Activated naive CD8-positive, alpha-beta T cell treated with anti-CD3 and anti-CD28 coated beads for 36 hours (primary cell): ENCODE results near the gene LTBP2. TPM values are rescaled to one million over a fixed set of nuclear protein-coding genes. Genes with fewer than 3 reads are reported as not detected.

Experiments
- DNase-seq: peaks from one replicate; pipeline ENCODE4 v3.0.0; 2021
- H3K27ac Mint-ChIP-seq: one replicate; pipeline ENCODE4 v1.8.0; 2022; ENCODE audit warnings: mild to moderate bottlenecking, moderate library complexity, mixed read lengths
- H3K27me3 Mint-ChIP-seq: one replicate; pipeline ENCODE4 v1.8.0; 2022; ENCODE audit warnings: mild to moderate bottlenecking, mixed read lengths
- H3K36me3 Mint-ChIP-seq: one replicate; pipeline ENCODE4 v1.8.0; 2021; ENCODE audit warnings: mild to moderate bottlenecking, mixed read lengths
- H3K4me1 Mint-ChIP-seq: one replicate; pipeline ENCODE4 v1.8.0; 2021; ENCODE audit warnings: mixed read lengths
- H3K4me3 Mint-ChIP-seq: one replicate; pipeline ENCODE4 v1.8.0; 2022; ENCODE audit warnings: mild to moderate bottlenecking, moderate library complexity, mixed read lengths
- H3K9me3 Mint-ChIP-seq: one replicate; pipeline ENCODE4 v1.8.0; 2022; ENCODE audit warnings: mixed read lengths
- total RNA-seq, 2 experiments: library from RNA; stranded (reverse); gene quantifications; one replicate each; pipeline ENCODE4 v1.2.3, GENCODE V29; 2021

The LTBP2 gene
- total RNA-seq, 2 experiments from 2014 or later = 0.06 to 0.10 TPM

DNA sequence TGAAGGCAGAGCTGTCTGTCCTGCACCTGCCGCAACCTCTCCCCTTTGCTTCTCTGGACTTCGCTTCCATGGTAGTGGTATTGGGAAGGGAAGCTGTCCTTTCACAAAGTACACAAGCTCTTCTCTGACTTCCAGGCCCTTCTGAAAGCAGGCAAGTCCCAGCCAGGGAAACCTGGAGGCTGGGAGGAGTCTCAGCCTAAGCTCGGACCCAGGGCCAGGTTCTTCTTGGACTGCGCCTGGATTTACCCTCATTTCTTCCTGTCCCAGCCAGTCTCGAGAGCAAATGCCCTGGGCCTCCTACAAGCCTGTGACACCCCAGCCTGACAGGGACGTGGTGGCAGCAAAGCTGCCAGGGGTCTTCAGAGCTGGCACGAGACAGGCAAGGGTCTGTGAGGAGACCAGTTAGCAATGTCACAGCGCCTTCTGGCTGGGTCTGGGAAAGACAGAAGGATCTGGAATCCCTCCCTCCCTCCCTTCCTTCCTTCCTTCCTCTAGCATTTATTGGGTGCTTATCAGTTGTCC, 96.1 kb downstream of the LTBP2 start:
- peaks cover 11% of the 10 kb centered on the region for H3K4me1 Mint-ChIP-seq
- no peaks in the 10 kb centered on the region for H3K36me3 Mint-ChIP-seq
- H3K27ac Mint-ChIP-seq = no peak overlapping the region
- DNase-seq = no peak
- no peak overlapping the region for H3K4me3 Mint-ChIP-seq
- no peaks in the 10 kb centered on the region for H3K9me3 Mint-ChIP-seq
- H3K27me3 Mint-ChIP-seq = peaks cover 27% of the 10 kb centered on the region

DNA sequence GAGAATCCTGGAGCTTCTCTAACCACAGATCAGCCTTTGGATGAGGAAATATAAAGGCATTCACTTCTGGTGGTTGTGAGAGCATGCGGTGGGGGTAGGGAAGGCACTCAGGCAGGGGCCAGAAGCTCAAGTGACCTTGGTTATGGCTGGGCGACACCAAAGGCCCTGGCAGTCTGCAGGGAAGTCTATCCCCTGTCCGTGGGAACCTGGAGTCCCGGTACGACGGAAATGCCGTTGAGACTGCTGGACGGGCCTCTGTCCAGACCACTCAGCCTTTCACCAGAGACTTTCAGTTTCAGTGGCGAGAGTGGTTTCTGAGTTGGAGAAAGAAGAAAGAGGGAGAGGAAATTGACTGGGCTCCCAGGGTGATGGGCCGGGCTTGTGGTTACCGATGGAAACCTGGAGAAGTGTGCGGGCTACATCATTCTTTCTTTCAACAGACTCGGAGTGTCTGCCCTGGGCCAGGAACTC, 97.5 kb downstream of the LTBP2 start:
- Mint-ChIP-seq H3K27me3 (peaks cover 27% of the 10 kb centered on the region), H3K36me3 (no peaks in the 10 kb centered on the region), H3K4me3 (no peak overlapping the region), H3K9me3 (no peaks in the 10 kb centered on the region), H3K4me1 (peaks cover 11% of the 10 kb centered on the region), H3K27ac (no peak overlapping the region)
- DNase-seq = no peak

DNA sequence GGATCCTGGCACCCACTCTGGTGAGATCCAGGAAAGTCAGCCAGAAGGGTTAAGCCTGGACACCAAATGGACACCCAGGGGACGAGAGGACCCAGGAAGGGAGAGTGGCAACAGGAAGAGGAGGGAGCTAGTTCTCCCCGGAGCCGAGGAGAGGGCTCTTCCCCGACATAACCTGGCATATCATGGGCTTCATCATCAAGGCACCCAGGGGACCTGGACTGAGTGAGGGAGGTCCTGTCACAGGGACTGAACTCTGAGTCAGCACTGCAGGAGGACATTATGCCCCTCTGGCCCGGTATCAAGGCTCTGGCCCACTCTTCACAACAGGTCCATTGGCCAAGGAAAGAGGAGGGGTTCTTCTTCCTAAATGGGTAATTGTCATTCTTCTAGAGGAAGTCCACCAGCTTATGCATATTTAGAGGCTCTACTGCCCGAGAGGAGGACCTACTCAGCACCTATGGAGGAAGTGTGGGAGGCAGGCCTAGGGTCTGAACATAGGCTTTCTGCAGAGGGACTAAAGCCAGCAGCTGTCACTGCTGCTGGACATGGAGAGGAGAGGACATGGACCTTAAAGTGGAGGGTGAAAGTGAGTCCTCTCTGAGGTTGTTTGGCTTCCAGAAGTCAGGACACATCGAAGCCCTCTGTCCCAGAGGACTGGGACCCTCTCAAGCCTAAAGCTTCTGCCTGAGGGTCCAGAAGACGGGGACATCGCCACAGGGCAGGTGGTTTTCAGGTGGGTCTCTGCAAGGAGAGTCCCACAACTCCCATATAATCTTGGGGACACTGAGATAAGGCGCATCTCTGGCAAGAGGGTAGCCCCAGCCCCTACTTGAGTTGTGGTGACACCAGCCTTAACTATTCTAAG, 99.8 kb downstream of the LTBP2 start:
- Mint-ChIP-seq H3K4me3 (no peak overlapping the region), H3K27ac (no peak overlapping the region), H3K36me3 (no peaks in the 10 kb centered on the region)

DNA sequence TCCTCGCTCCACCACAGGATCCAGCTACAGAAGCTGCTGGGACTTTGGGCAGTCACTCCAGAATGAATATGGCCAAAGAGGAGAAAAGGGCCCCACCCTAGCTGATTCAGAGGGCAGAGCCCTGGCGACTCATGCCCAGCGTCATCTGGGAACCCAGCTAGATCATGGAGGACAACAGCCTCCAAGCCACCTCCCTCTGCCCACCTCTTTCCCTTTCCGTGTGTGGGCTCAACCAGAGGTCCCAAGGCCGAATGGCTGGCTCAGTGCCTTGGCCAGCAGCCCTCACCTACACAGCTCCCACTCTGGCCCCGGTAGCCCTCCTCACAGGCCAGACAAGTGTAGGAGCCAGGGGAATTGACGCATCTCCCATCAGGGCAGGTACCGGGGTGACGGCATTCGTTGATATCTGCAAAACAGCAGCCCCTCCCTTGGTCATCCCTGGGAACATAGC, 101.1 kb downstream of the LTBP2 start:
- no peak for DNase-seq
- Mint-ChIP-seq H3K9me3 (no peaks in the 10 kb centered on the region), H3K4me1 (peaks cover 11% of the 10 kb centered on the region), H3K36me3 (no peaks in the 10 kb centered on the region), H3K4me3 (no peak overlapping the region), H3K27me3 (peaks cover 29% of the 10 kb centered on the region), H3K27ac (no peak overlapping the region)

More for the DNA sequence above, 99.8 kb downstream of the LTBP2 start:
- peaks cover 27% of the 10 kb centered on the region for H3K27me3 Mint-ChIP-seq
- peaks cover 11% of the 10 kb centered on the region for H3K4me1 Mint-ChIP-seq
- no peaks in the 10 kb centered on the region for H3K9me3 Mint-ChIP-seq
- no peak for DNase-seq

DNA sequence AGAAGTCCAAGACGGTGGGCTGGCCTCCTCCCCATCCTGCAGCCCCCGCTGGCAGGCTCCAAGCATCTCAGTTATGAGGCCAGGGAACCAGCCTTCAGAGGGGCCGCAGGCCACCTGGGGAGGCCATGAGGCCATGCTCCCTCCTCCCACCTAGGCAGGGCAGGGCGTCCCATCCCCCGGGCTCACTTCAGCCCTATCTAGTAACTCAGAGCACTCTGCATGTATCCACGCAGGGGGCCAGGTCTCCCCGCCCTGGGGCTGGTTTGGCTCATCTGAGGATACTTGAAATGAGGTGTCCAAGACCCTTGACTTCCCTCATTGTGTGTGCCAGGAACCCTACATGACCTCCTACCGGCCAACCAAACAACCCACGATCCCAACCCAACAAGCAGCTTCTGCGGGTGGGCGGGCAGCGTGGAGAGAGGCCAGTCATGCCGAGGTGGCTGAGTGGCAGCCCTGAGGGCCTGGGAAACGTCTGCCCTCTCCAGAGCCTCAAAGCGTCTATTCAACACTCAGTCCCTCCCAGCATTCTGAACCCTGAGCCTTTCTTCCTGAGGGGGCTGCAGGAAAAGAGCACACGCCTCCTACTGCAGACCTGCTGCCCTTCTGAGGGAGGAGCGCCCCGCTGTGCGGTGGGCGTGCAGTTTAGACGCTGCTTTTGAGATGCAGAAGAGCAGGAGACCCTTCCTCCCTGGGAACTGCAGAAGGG, 101.7 kb downstream of the LTBP2 start:
- H3K4me1 Mint-ChIP-seq = peaks cover 11% of the 10 kb centered on the region
- H3K27me3 Mint-ChIP-seq = peaks cover 29% of the 10 kb centered on the region
- H3K4me3 Mint-ChIP-seq = no peak overlapping the region
- H3K9me3 Mint-ChIP-seq = no peaks in the 10 kb centered on the region
- no peak overlapping the region for H3K27ac Mint-ChIP-seq
- no peaks in the 10 kb centered on the region for H3K36me3 Mint-ChIP-seq
- DNase-seq = no peak

DNA sequence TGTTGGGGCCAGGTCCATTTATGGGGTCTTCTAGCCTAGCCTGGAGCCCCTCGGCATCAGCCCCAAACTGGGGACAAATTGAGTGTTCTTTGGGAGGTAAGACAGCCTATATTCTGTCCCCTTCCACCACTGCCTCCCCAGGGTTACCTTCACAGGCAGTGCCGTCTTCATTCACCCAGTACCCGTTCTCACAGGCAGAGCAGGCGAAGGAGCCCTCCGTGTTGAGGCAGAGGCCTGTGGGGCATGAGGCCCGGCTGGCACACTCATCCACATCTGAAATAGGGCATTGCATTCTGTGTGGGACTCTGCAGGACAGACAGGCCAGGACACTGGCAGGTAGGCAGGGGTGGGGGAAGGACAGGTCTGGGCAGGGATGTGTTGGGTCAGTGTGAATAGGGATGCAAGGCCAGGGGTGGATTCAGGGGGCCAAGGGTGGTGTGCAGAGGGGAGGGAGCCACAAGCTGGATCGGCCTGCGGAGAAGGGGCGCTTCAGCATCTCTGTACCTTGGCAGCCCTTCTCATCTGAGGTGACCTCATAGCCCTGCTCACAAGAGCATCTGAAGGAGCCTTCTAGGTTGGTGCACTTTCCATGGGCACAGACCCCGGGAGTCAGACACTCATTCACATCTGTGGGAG, 102.3 kb downstream of the LTBP2 start:
- DNase-seq = no peak
- Mint-ChIP-seq H3K4me1 (peaks cover 8% of the 10 kb centered on the region), H3K36me3 (no peaks in the 10 kb centered on the region), H3K27me3 (peaks cover 27% of the 10 kb centered on the region), H3K9me3 (no peaks in the 10 kb centered on the region), H3K4me3 (no peak overlapping the region), H3K27ac (no peak overlapping the region)

DNA sequence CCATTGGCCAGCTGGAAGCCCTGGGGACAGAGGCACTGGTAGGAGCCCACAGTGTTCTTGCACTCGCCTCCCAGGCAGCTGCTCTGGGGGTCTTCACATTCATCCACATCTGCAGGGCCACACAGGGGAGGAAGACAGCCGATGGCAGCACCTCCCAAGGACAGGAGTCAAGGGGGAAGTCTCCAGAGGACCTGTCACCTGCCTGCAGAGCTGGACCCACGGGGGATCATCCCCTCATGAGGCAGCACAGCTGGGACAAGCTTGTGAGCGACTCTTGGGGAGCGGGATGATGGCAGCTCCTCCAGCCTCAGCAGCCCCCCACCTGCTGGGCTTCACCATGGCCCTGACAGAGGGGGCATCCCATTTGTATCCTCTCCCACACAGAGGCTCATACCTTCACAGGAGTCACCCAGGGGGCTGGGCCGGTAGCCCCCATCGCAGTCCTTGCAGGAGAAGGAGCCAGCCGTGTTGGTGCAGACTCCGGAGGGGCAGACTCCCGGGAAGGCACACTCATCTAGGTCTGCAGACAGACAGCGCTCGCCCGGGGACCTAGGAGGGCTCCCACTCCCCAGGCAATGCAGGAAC, 103.1 kb downstream of the LTBP2 start:
- Mint-ChIP-seq H3K27me3 (peaks cover 19% of the 10 kb centered on the region), H3K36me3 (no peaks in the 10 kb centered on the region), H3K4me3 (no peak overlapping the region), H3K27ac (no peak overlapping the region), H3K9me3 (no peaks in the 10 kb centered on the region), H3K4me1 (peaks cover 2% of the 10 kb centered on the region)
- no peak for DNase-seq

DNA sequence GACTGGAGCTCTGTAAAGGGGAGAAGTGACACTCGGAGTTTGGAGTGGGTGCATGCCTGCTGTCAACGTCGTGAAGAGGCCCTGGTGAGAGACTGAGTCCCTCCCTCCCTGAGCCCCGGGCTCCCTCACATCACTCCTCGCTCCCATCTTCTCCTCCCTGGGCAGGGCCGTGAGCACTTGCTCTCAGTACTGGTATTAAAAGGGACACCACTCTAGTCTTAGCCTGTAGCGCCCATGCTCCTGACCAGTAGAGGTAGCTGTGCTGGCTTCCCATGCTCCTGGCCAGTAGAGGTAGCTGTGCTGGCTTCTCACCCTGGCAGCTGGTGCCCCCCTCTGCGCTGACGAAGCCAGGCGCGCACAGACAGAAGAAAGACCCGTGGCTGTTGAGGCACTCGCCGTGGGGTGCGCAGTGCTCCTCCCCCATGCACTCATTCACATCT, 103.7 kb downstream of the LTBP2 start:
- peaks cover 13% of the 10 kb centered on the region for H3K27me3 Mint-ChIP-seq
- no peak for DNase-seq
- H3K27ac Mint-ChIP-seq = no peak overlapping the region

DNA sequence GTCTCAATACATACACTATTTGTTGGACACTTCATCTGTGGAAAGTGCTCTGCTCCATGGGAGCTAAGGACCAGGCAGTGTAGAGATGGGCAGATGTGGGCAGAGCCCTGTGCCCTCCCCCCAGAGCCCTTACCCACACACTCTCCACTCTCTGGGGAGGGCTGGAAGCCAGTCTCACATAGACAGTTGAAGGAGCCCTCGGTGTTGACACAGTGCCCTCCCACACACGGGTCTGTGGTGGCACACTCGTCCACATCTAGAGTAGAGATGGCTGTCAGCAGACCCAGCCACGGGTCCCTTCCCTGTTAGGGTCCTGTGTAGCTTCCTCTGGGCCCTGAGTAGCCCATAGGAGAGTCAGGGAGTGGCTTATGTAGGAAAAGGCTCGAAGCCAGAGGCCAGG, 104.2 kb downstream of the LTBP2 start:
- DNase-seq = no peak
- no peak overlapping the region for H3K27ac Mint-ChIP-seq

More for the DNA sequence above, 103.7 kb downstream of the LTBP2 start:
- H3K4me3 Mint-ChIP-seq = no peak overlapping the region
- no peaks in the 10 kb centered on the region for H3K4me1 Mint-ChIP-seq
- no peaks in the 10 kb centered on the region for H3K9me3 Mint-ChIP-seq
- H3K36me3 Mint-ChIP-seq = no peaks in the 10 kb centered on the region

DNA sequence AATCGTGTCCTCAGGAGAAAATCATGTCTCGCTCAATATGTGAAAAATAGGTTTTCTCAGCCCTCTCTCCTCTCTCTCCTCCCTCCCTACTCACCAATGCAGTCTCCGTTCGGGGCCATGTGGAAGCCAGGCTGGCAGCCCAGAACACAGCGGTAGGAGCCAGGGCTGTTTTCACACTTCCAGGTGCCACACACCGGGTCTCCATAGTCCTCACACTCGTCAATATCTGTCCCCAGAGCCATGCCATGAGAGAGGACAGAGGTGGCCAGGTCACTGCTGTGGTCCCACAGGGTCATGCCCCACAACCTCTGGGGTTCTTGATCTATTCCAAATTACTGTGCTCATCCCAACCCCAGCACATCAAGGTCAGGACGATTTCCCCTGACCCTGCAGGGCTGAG, 105.0 kb downstream of the LTBP2 start:
- Mint-ChIP-seq H3K27ac (no peak overlapping the region), H3K27me3 (peaks cover 3% of the 10 kb centered on the region), H3K36me3 (no peaks in the 10 kb centered on the region), H3K4me1 (no peaks in the 10 kb centered on the region), H3K9me3 (no peaks in the 10 kb centered on the region), H3K4me3 (no peak overlapping the region)
- no peak for DNase-seq

More for the DNA sequence above, 104.2 kb downstream of the LTBP2 start:
- Mint-ChIP-seq H3K36me3 (no peaks in the 10 kb centered on the region), H3K4me1 (no peaks in the 10 kb centered on the region), H3K9me3 (no peaks in the 10 kb centered on the region), H3K27me3 (peaks cover 8% of the 10 kb centered on the region), H3K4me3 (no peak overlapping the region)

DNA sequence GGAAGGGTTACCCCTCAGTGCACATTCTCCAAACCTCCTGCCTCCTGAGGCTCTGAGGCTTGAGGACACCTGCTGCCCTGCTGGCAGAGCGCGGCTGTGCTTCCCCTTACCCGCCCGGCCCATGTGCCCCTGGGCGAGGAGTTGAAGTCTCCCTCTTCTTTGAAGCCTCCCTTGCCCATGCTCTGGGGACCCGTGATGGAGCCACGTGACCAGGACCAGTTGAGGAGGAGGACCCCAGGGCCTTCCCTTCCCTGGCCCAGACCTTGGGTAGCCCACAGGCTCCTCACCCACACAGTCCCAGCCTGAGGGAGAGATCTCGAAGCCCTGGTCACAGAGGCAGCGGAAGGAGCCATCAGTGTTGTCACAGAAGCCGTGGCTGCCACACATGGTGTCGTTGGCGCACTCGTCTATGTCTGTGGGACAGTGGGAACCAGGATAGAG, 105.6 kb downstream of the LTBP2 start:
- Mint-ChIP-seq H3K36me3 (no peaks in the 10 kb centered on the region), H3K4me3 (no peak overlapping the region), H3K4me1 (no peaks in the 10 kb centered on the region), H3K9me3 (no peaks in the 10 kb centered on the region), H3K27me3 (peaks cover 3% of the 10 kb centered on the region), H3K27ac (no peak overlapping the region)
- DNase-seq = no peak

DNA sequence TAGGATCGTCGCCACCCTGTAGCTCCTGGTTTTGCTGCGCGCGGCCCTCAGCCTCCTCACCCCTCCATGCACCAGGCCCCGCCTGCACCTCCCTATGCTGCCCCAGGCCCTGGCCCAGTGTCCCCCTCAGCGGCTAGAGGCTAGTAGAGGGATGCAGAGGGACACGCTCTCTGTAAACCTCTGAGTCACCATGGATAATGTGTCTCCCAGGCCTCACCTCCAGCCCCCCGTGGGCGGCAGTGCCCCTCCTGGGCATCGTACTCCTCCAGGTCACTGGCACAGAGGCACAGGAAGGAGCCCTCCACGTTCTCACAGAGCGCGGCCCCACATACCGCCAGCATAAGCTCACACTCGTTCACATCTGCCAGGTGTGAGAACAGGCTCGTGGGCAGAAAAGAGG, 106.2 kb downstream of the LTBP2 start:
- Mint-ChIP-seq H3K27ac (no peak overlapping the region), H3K27me3 (peaks cover 3% of the 10 kb centered on the region), H3K9me3 (no peaks in the 10 kb centered on the region), H3K4me1 (no peaks in the 10 kb centered on the region), H3K36me3 (no peaks in the 10 kb centered on the region), H3K4me3 (no peak overlapping the region)
- DNase-seq = no peak

DNA sequence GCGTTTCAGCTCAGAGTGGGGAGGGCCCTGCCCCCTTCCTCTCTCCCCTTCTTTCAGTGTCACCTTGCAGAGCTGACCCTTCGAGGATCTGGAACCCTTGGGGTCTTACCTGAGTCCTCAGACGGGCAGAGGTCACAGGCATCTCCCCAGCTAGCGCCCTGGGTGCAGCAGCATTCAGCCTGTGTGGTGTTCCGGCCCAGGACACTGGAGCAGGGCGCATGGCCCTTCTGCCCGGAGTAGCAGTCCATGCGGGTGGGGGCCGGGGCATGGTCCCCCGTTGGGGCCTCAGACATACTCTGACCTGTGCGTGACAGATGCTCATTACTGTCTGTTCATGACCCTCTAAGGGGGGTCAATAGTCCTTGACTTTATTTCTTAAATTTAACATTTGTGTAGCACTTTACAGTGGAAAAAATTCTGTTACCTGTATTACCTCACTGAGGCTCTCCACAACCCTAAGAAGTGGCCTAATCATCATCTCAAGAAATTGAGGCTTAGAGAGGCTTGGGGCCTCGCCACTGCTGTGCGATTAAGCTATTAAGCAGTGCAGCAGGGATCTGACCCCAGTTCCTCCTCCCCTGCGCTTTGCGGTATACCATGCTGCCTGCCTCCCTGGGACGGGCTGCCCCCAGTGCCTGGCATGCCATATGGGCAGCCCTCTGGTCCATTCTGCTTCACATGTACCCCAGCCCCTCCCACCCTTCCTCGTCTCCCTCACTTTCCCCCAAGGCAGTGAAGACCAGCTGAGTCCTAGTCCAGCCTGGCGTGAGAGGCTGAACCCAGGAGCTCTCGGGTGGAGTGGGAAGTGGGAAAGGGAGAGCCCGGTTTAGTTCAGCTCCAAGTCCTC, 106.9 kb downstream of the LTBP2 start:
- no peak for DNase-seq
- H3K36me3 Mint-ChIP-seq = no peaks in the 10 kb centered on the region
- no peak overlapping the region for H3K27ac Mint-ChIP-seq
- H3K4me3 Mint-ChIP-seq = no peak overlapping the region
- H3K9me3 Mint-ChIP-seq = no peaks in the 10 kb centered on the region
- peaks cover 3% of the 10 kb centered on the region for H3K27me3 Mint-ChIP-seq
- no peaks in the 10 kb centered on the region for H3K4me1 Mint-ChIP-seq

DNA sequence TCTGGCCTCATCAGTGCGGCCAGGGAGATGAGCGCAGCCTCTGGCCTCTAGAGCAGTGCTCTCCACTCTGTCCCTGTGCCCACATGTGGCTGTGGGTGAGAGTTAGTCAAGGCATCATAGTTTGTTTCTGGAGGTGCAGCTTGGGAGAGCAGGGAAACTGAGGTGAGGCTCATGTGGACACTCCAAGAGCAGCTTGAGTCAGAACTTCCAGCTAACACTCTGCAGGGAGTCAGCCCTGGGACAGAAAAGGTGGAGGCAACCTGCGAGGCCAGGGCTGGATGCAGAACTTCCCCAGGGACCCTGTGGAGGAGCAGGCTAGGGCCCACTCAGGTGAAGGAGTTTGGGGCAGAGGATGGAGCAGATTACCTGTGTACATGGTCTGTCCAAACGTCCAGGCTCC, 107.6 kb downstream of the LTBP2 start:
- Mint-ChIP-seq H3K27me3 (peaks cover 3% of the 10 kb centered on the region), H3K9me3 (no peaks in the 10 kb centered on the region), H3K27ac (no peak overlapping the region), H3K4me1 (no peaks in the 10 kb centered on the region), H3K4me3 (no peak overlapping the region), H3K36me3 (no peaks in the 10 kb centered on the region)
- DNase-seq = no peak
